WTC11 (cell line): Measurements from ENCODE around the gene LSP1. TPM values are rescaled to one million over a fixed set of nuclear protein-coding genes. Genes with fewer than 3 reads are reported as not detected.

Experiments
- ATAC-seq: fragments of 200-7000 bp; cut with Tn5 transposase; 2 replicates; pipeline ENCODE4 v1.10.0; 2021; ENCODE audit warnings: mild to moderate bottlenecking, moderate library complexity
- CTCF ChIA-PET: fragments of 300-600 bp; sonication (Branson Sonifier 250); formaldehyde crosslinking; loops from one replicate; lab custom pipeline; 2021; ENCODE audit warnings: antibody characterized with exemption; lab: Charles Lee
- POLR2A ChIA-PET: fragments of 350-600 bp; sonication (Branson Sonifier 250); formaldehyde crosslinking; loops from one replicate; lab custom pipeline; 2021; ENCODE audit warnings: antibody characterized with exemption; lab: Charles Lee
- DNase-seq: peaks from one replicate; pipeline ENCODE4 v3.0.0; 2021; ENCODE audit warnings: low spot score
- H3K27ac Mint-ChIP-seq: 2 replicates; pipeline ENCODE4 v1.8.0; 2021; ENCODE audit warnings: mixed read lengths
- H3K27me3 Mint-ChIP-seq: 2 replicates; pipeline ENCODE4 v1.8.0; 2021; ENCODE audit warnings: low read depth, mild to moderate bottlenecking, moderate library complexity, mixed read lengths
- H3K36me3 Mint-ChIP-seq: 2 replicates; pipeline ENCODE4 v1.8.0; 2021; ENCODE audit warnings: mixed read lengths
- H3K4me1 Mint-ChIP-seq: 2 replicates; pipeline ENCODE4 v1.8.0; 2022; ENCODE audit warnings: mixed read lengths
- H3K4me3 Mint-ChIP-seq: 2 replicates; pipeline ENCODE4 v1.8.0; 2021; ENCODE audit warnings: mild to moderate bottlenecking, moderate library complexity, mixed read lengths
- H3K9me3 Mint-ChIP-seq: 2 replicates; pipeline ENCODE4 v1.8.0; 2021; ENCODE audit warnings: mixed read lengths
- ATF1 ChIP-seq: sonication (generic); formaldehyde crosslinking; IDR thresholded peaks from 2 replicates; pipeline ENCODE4 v1.8.1; 2023; ENCODE audit warnings: mild to moderate bottlenecking, moderate library complexity, missing genetic modification reagents
- ETV6 ChIP-seq: sonication (generic); formaldehyde crosslinking; IDR thresholded peaks from 2 replicates; pipeline ENCODE4 v1.8.1; 2022; ENCODE audit warnings: mild to moderate bottlenecking, missing genetic modification reagents
- GABPB1 ChIP-seq: sonication (generic); formaldehyde crosslinking; IDR thresholded peaks from 2 replicates; pipeline ENCODE4 v1.8.1; 2023; ENCODE audit warnings: mild to moderate bottlenecking, missing genetic modification reagents
- IRF2 ChIP-seq: sonication (generic); formaldehyde crosslinking; IDR thresholded peaks from 2 replicates; pipeline ENCODE4 v1.8.0; 2022; ENCODE audit warnings: low read depth, missing genetic modification reagents, borderline replicate concordance
- KAT7 ChIP-seq: sonication (generic); formaldehyde crosslinking; IDR thresholded peaks from 2 replicates; pipeline ENCODE4 v1.8.1; 2023; ENCODE audit warnings: missing genetic modification reagents, mild to moderate bottlenecking, borderline replicate concordance
- MXD4 ChIP-seq: fragments of 250-450 bp; sonication (Bioruptor Pico); IDR thresholded peaks from 2 replicates; pipeline ENCODE4 v1.8.0; 2021; ENCODE audit warnings: mild to moderate bottlenecking, moderate library complexity, borderline replicate concordance
- NFE2L1 ChIP-seq: sonication (generic); formaldehyde crosslinking; IDR thresholded peaks from 2 replicates; pipeline ENCODE4 v1.8.1; 2023; ENCODE audit warnings: missing genetic modification reagents
- OVOL2 ChIP-seq: fragments of 250-450 bp; sonication (Bioruptor Pico); IDR thresholded peaks from 2 replicates; pipeline ENCODE4 v1.9.0; 2021; ENCODE audit warnings: mild to moderate bottlenecking, borderline replicate concordance
- PRRX2 ChIP-seq: fragments of 250-450 bp; sonication (Bioruptor Pico); IDR thresholded peaks from 2 replicates; pipeline ENCODE4 v1.8.0; 2021; ENCODE audit warnings: mild to moderate bottlenecking
- TCF7 ChIP-seq: sonication (generic); formaldehyde crosslinking; IDR thresholded peaks from 2 replicates; pipeline ENCODE4 v1.8.0; 2022; ENCODE audit warnings: mild to moderate bottlenecking, low read depth, missing genetic modification reagents, moderate library complexity
- TEAD1 ChIP-seq: sonication (generic); formaldehyde crosslinking; IDR thresholded peaks from 2 replicates; pipeline ENCODE4 v1.8.0; 2022; ENCODE audit warnings: mild to moderate bottlenecking, missing genetic modification reagents
- TEAD4 ChIP-seq: sonication (generic); formaldehyde crosslinking; IDR thresholded peaks from 2 replicates; pipeline ENCODE4 v1.8.0; 2022; ENCODE audit warnings: mild to moderate bottlenecking, missing genetic modification reagents
- ZNF138 ChIP-seq: sonication (generic); formaldehyde crosslinking; conservative IDR thresholded peaks from 2 replicates; pipeline ENCODE4 v1.8.1; 2022; ENCODE audit warnings: mild to moderate bottlenecking, moderate library complexity, missing genetic modification reagents
- ZNF317 ChIP-seq: sonication (generic); formaldehyde crosslinking; IDR thresholded peaks from 2 replicates; pipeline ENCODE4 v1.8.1; 2023; ENCODE audit warnings: low read depth, mild to moderate bottlenecking, moderate library complexity, missing genetic modification reagents, borderline replicate concordance
- ZNF416 ChIP-seq: fragments of 250-450 bp; sonication (Bioruptor Pico); IDR thresholded peaks from 2 replicates; pipeline ENCODE4 v1.9.0; 2021; ENCODE audit warnings: mild to moderate bottlenecking, inconsistent platforms
- total RNA-seq: library from RNA; stranded (reverse); gene quantifications from 3 replicates; pipeline ENCODE4 v1.2.3, GENCODE V29; 2021
- TF ChIP-seq, protein P1 (sequence below): sonication (generic); formaldehyde crosslinking; IDR thresholded peaks from 2 replicates; pipeline ENCODE4 v1.8.0; 2023; ENCODE audit warnings: missing genetic modification reagents
- TF ChIP-seq, protein P2 (sequence below): fragments of 250-450 bp; sonication (Bioruptor Pico); IDR thresholded peaks from 2 replicates; pipeline ENCODE4 v1.9.0; 2021; ENCODE audit warnings: mild to moderate bottlenecking

The LSP1 gene
- total RNA-seq, 1 experiment from 2014 or later: 0.77 TPM

DNA sequence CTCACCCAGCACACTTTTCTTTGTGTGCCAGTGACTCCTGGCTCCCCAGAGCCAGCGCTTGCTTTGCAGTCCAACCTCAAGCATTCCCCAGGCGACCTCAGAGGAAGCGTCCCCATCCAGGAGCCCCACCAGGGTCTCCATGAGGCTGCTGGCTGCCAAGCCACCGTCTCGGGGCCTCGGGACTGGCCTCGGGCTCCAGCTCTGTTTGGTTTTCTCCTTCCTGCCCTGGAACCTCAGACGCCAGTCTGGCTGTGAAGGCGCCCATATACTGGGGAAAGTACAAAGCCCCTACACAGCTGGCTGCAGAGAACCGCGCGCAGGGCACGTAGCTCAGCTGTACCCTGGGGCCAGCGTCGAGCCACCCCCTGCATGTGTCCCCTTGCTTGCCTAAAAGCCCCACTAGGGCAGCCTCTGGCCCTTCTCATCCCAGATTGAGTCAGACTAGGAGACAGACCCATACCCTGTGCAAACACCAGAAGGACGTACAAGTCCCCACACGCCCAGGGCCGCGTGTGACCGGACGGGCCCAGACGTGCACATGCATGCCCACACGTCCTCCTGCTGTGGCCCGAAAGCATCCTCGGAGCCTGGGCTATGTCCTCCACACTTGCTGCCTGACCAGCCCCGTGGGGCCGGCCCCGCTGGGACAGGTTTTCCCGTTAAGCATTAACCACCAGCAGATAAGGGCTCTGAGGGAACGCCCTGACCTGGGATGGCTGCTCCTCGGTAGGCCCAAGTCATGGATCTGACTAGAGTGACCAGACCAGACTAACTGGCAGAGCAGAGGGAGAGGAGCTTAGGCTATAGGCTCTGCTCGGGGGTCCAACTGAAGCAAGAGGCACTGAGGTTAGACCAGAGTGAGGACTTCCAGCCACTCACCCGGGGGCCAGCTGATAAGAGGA is 22.3 kb upstream of the LSP1 start:
- Mint-ChIP-seq H3K27ac (no peak overlapping the region), H3K4me1 (peaks cover 4% of the 10 kb centered on the region; the same call in 1 of the 2 replicates), H3K4me3 (no peak overlapping the region), H3K9me3 (no peaks in the 10 kb centered on the region), H3K27me3 (peaks cover 5% of the 10 kb centered on the region), H3K36me3 (no peaks in the 10 kb centered on the region)
- ChIA-PET POLR2A (no interaction called here), CTCF (interaction anchor here (0.8 to 7.8 kb wide), 8 partner anchors 46 to 320 kb away, joined by 3 to 271 read pairs (median 8); no protein-coding TSS in a partner anchor)
- ATAC-seq: no peak
- DNase-seq: no peak
- no peak for TF ChIP-seq TEAD4 (CRISPR knock-in tag)
- no peak for TF ChIP-seq ETV6 (CRISPR knock-in tag)
- no peak for TF ChIP-seq ZNF416
- TF ChIP-seq, protein P1, sequence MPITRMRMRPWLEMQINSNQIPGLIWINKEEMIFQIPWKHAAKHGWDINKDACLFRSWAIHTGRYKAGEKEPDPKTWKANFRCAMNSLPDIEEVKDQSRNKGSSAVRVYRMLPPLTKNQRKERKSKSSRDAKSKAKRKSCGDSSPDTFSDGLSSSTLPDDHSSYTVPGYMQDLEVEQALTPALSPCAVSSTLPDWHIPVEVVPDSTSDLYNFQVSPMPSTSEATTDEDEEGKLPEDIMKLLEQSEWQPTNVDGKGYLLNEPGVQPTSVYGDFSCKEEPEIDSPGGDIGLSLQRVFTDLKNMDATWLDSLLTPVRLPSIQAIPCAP (CRISPR knock-in tag): no peak
- TF ChIP-seq, protein P2, sequence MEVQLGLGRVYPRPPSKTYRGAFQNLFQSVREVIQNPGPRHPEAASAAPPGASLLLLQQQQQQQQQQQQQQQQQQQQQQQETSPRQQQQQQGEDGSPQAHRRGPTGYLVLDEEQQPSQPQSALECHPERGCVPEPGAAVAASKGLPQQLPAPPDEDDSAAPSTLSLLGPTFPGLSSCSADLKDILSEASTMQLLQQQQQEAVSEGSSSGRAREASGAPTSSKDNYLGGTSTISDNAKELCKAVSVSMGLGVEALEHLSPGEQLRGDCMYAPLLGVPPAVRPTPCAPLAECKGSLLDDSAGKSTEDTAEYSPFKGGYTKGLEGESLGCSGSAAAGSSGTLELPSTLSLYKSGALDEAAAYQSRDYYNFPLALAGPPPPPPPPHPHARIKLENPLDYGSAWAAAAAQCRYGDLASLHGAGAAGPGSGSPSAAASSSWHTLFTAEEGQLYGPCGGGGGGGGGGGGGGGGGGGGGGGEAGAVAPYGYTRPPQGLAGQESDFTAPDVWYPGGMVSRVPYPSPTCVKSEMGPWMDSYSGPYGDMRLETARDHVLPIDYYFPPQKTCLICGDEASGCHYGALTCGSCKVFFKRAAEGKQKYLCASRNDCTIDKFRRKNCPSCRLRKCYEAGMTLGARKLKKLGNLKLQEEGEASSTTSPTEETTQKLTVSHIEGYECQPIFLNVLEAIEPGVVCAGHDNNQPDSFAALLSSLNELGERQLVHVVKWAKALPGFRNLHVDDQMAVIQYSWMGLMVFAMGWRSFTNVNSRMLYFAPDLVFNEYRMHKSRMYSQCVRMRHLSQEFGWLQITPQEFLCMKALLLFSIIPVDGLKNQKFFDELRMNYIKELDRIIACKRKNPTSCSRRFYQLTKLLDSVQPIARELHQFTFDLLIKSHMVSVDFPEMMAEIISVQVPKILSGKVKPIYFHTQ (CRISPR knock-in tag): no peak
- TF ChIP-seq ZNF317 (CRISPR knock-in tag): no peak
- no peak for TF ChIP-seq TEAD1 (CRISPR knock-in tag)
- no peak for TF ChIP-seq NFE2L1 (CRISPR knock-in tag)

DNA sequence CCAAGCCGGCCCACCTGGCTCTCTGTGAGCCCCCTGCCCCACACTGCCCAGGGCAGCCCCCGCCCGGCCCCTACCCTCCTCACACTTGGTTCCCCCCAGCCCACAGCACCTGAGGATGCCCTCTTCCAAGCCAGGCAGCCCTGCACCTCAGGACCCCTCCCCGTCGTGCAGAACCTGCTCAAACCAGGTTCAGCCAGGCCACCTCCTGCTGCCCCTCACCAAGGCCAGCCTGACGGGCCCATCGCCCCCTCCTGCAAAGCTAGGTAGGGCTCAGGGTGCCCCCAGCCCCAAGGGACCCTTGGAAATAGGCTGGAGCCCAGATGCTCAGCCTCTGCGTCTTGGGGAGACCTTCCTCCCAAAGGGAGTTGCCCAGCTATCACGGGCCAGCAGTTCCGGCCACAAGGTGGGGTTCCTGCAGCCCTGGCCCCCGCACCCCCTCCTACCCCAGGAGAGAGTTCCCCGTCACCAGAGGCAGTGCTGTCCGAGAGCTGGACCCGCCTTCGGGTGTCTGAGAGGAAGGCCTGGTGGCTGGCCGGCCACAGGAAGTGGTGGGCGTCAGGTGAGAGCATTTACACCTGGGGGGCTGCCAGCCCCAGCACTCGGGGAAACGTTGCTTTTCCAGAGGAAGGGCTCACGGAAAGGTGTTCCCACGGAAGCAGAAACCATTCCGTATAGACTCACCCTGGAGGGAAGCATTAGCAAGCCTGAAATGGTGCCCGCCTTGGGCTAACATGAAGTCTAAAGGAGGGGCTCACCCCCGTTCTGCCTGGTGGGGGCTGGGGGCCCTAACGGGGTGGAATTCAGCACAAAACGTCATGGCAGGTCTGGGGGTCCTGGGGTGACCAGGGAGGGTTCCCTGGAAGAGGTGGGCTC is 21.3 kb upstream of the LSP1 start:
- CTCF ChIA-PET: interaction anchor here (0.9 to 7.8 kb wide), 12 partner anchors 7 to 328 kb away, joined by 3 to 271 read pairs (median 6); no protein-coding TSS in a partner anchor
- TF ChIP-seq PRRX2: no peak
- no peak for TF ChIP-seq ATF1
- no peak for TF ChIP-seq MXD4 (CRISPR knock-in tag)
- no peak for TF ChIP-seq KAT7 (CRISPR knock-in tag)
- TF ChIP-seq TCF7 (CRISPR knock-in tag): no peak
- TF ChIP-seq OVOL2: no peak
- no peak for TF ChIP-seq GABPB1 (CRISPR knock-in tag)
- no peak for TF ChIP-seq ZNF138 (CRISPR knock-in tag)
- no peak for TF ChIP-seq IRF2 (CRISPR knock-in tag)
- TF ChIP-seq, all 79 proteins: peak for 0
- H3K4me3 Mint-ChIP-seq: peak overlapping the region; percentile 45
- DNase-seq (no peak), ATAC-seq (no peak)
- no peak overlapping the region for H3K27ac Mint-ChIP-seq
- H3K9me3 Mint-ChIP-seq: no peaks in the 10 kb centered on the region
- H3K27me3 Mint-ChIP-seq: peaks cover 5% of the 10 kb centered on the region
- POLR2A ChIA-PET: no interaction called here
- H3K4me1 Mint-ChIP-seq: 0 out of 2 replicates have a peak, but pooled peaks cover 2% of the 10 kb centered on the region
- no peaks in the 10 kb centered on the region for H3K36me3 Mint-ChIP-seq
